HepG2 (cell line): ENCODE measurements around the gene NME4. TPM values are rescaled to one million over a fixed set of nuclear protein-coding genes. Genes with fewer than 3 reads are reported as not detected.
A peak's percentile ranks its signal among the peaks of the same experiment; 100 is the strongest.

Experiments used
- ASH2L ChIP-seq: fragments of 300-600, 200-600 bp; sonication (generic); IDR thresholded peaks from 2 replicates; pipeline ENCODE4 v1.7.0; 2017; ENCODE audit warnings: low read depth, mild to moderate bottlenecking, moderate library complexity, mixed read lengths, low read length; ENCODE audit not compliant: insufficient read length
- ERF ChIP-seq: IDR thresholded peaks from 2 replicates; pipeline ENCODE4 v1.6.1; 2018; ENCODE audit warnings: missing biosample characterization, missing genetic modification reagents
- KLF13 ChIP-seq: sonication (generic); formaldehyde crosslinking; IDR thresholded peaks from 2 replicates; pipeline ENCODE4 v1.4.0; 2020; ENCODE audit warnings: mild to moderate bottlenecking, missing genetic modification reagents
- RAD21 ChIP-seq: fragments of 450-650 bp; formaldehyde crosslinking; IDR thresholded peaks from 2 replicates; pipeline ENCODE4 v1.5.0; 2020; ENCODE audit warnings: mild to moderate bottlenecking
- SOX5 ChIP-seq: IDR thresholded peaks from 2 replicates; pipeline ENCODE4 v1.6.1; 2016; ENCODE audit warnings: borderline replicate concordance
- SP1 ChIP-seq, 2 experiments: fragments of 450-650 bp in 1 of 2; sonication (generic) in 1 of 2; formaldehyde crosslinking in 1 of 2; IDR thresholded peaks; 2 replicates each; pipeline versions ENCODE4 v1.4.0 to v1.6.1; 2016 to 2020; ENCODE audit warnings: missing genetic modification reagents in 1 of 2
- SRY ChIP-seq: sonication (generic); formaldehyde crosslinking; IDR thresholded peaks from 2 replicates; pipeline ENCODE4 v1.8.0; 2022; ENCODE audit warnings: mild to moderate bottlenecking, missing genetic modification reagents
- TCF7 ChIP-seq: sonication (generic); IDR thresholded peaks from 2 replicates; pipeline ENCODE4 v1.6.1; 2016; ENCODE audit warnings: antibody characterized with exemption, low read depth
- TOE1 ChIP-seq: sonication (generic); formaldehyde crosslinking; IDR thresholded peaks from 2 replicates; pipeline ENCODE4 v1.4.0; 2020; ENCODE audit warnings: mild to moderate bottlenecking, missing genetic modification reagents
- ZFP62 ChIP-seq: sonication (generic); formaldehyde crosslinking; IDR thresholded peaks from 2 replicates; pipeline ENCODE4 v1.4.0; 2020; ENCODE audit warnings: missing genetic modification reagents
- ZNF143 ChIP-seq: sonication (generic); formaldehyde crosslinking; IDR thresholded peaks from 2 replicates; pipeline ENCODE4 v1.4.0; 2020; ENCODE audit warnings: missing genetic modification reagents
- ZNF572 ChIP-seq: sonication (generic); formaldehyde crosslinking; IDR thresholded peaks from 2 replicates; pipeline ENCODE4 v1.5.1; 2020; ENCODE audit warnings: mild to moderate bottlenecking, missing genetic modification reagents
- polyA plus RNA-seq, 8 experiments: library from polyadenylated mRNA; depleted of rRNA in 3 of 8; stranded (reverse) in 7 of 8; unstranded in 1 of 8; fragments of >200 nt; fragmentation: Illumina TruSeq in 4 of 8; extraction: Trizol in 4 of 8; gene quantifications; 2 replicates each; pipeline versions ENCODE4 v1.2.1 to v1.2.3, GENCODE V29; 2011 to 2016; ENCODE audit warnings: low read depth in 4 of 8, missing spikeins in 1 of 8, mixed read lengths in 1 of 8; ENCODE audit not compliant: insufficient read depth in 1 of 8
- total RNA-seq, 5 experiments: library from RNA; depleted of rRNA; stranded (reverse); fragments of >200 nt; fragmentation: Illumina TruSeq; extraction: Trizol; gene quantifications; 2 replicates each; pipeline ENCODE4 v1.2.3, GENCODE V29; 2016; ENCODE audit warnings: low read depth in 1 of 5
- TF ChIP-seq, protein P1 (sequence below): sonication (generic); formaldehyde crosslinking; IDR thresholded peaks from 2 replicates; pipeline ENCODE4 v1.5.1; 2020; ENCODE audit warnings: missing genetic modification reagents, mild to moderate bottlenecking, borderline replicate concordance
- TF ChIP-seq, protein P2 (sequence below): sonication (generic); formaldehyde crosslinking; IDR thresholded peaks from 2 replicates; pipeline ENCODE4 v1.5.1; 2020; ENCODE audit warnings: missing genetic modification reagents, mild to moderate bottlenecking, borderline replicate concordance
- TF ChIP-seq, protein P3 (sequence below): fragments of 450-650 bp; IDR thresholded peaks from 2 replicates; pipeline ENCODE4 v1.6.1; 2017; ENCODE audit warnings: mild to moderate bottlenecking
- TF ChIP-seq, protein P4 (sequence below): IDR thresholded peaks from 2 replicates; pipeline ENCODE4 v1.6.1; 2016; ENCODE audit warnings: control low read depth
- TF ChIP-seq, protein P5 (sequence below), 2 experiments: sonication (generic) in 1 of 2; formaldehyde crosslinking in 1 of 2; IDR thresholded peaks; 2 replicates each; pipeline versions ENCODE4 v1.4.0 to v1.6.1; 2018 to 2020; ENCODE audit warnings: missing genetic modification reagents in 2 of 2, borderline replicate concordance in 1 of 2, low read depth in 1 of 2, mild to moderate bottlenecking in 1 of 2, missing biosample characterization in 1 of 2
- TF ChIP-seq, protein P6 (sequence below): sonication (generic); formaldehyde crosslinking; IDR thresholded peaks from 2 replicates; pipeline ENCODE4 v1.5.0; 2020; ENCODE audit warnings: missing genetic modification reagents, mild to moderate bottlenecking, borderline replicate concordance

NME4 gene
- total and polyA plus RNA-seq, 2 of the 13 experiments (the other 11 are each of a cell fraction or from before 2014, with no cell fraction given) = 121 to 263 TPM

DNA sequence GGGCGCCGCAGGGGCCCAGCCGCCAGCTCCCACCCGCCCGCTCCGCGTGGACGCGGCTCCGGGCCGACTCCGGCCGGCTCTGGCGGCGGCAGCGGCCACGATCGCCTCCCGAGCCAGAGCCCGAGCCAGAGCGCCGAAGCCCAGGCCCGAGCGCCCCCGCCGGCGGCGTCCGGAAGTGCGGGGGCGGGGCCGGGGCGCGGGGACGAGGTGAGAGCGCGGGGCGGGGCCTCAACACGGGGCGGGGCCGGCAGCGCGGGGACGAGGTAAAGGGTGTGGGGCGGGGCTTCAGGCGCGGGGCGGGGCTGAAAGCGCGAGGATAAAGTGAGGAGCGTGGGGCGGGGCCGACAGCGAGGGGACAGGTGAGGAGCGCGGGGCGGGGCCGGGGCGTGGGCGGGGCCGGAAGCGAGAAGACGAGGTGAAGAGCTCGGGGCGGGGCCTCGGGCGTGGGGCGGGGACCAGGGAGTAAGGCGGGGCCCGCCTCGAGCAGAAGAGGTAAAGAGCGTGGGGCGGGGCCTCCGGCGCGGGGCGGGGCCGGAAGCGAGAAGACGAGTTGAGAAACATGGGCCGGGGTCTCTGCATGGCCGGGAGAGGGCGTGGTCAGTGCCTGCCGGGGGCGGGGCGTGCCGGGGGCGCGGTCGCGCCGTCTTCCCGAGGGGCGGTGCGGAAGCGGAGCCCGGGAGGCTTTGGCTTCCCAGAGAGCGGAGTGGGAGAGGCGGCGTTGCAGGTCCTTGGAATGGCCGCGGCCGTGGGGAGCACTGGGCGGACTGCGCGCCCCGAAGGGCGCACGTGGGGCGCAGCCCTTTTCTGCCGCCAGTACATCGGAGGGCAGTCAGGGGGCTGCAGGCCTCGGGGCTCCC, 44.2 kb upstream of the NME4 start, which contains the start of gene AXIN1 (continued):
- 0 out of 2 replicates have a peak, but pooled peaks have one; percentile 30 for TF ChIP-seq SP1 (IDR thresholded peaks at IDR 0.05)
- peak; percentile 81 for TF ChIP-seq SP1 (CRISPR knock-in tag; IDR thresholded peaks at IDR 0.05)
- TF ChIP-seq ZNF143 = 0 out of 2 replicates have a peak, but pooled peaks have one; percentile 17
- TF ChIP-seq SRY (CRISPR knock-in tag) = 0 out of 2 replicates have a peak, but pooled peaks have one; percentile 79
- TF ChIP-seq, protein P1, sequence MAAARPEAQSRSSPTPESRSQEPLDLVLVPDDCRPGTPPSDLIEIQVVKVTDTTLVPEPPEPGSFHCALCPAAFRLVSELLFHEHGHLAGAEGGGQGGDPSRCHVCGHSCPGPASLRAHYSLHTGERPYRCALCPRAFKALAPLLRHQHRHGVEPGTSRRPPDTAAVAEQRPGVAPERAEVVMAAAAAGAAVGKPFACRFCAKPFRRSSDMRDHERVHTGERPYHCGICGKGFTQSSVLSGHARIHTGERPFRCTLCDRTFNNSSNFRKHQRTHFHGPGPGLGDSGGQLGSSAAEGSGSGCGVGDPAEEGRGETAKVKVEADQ (CRISPR knock-in tag) = no peak; the same call in 1 of the 2 replicates
- TF ChIP-seq, protein P2, sequence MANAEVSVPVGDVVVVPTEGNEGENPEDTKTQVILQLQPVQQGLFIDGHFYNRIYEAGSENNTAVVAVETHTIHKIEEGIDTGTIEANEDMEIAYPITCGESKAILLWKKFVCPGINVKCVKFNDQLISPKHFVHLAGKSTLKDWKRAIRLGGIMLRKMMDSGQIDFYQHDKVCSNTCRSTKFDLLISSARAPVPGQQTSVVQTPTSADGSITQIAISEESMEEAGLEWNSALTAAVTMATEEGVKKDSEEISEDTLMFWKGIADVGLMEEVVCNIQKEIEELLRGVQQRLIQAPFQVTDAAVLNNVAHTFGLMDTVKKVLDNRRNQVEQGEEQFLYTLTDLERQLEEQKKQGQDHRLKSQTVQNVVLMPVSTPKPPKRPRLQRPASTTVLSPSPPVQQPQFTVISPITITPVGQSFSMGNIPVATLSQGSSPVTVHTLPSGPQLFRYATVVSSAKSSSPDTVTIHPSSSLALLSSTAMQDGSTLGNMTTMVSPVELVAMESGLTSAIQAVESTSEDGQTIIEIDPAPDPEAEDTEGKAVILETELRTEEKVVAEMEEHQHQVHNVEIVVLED = no peak
- TF ChIP-seq, protein P3, sequence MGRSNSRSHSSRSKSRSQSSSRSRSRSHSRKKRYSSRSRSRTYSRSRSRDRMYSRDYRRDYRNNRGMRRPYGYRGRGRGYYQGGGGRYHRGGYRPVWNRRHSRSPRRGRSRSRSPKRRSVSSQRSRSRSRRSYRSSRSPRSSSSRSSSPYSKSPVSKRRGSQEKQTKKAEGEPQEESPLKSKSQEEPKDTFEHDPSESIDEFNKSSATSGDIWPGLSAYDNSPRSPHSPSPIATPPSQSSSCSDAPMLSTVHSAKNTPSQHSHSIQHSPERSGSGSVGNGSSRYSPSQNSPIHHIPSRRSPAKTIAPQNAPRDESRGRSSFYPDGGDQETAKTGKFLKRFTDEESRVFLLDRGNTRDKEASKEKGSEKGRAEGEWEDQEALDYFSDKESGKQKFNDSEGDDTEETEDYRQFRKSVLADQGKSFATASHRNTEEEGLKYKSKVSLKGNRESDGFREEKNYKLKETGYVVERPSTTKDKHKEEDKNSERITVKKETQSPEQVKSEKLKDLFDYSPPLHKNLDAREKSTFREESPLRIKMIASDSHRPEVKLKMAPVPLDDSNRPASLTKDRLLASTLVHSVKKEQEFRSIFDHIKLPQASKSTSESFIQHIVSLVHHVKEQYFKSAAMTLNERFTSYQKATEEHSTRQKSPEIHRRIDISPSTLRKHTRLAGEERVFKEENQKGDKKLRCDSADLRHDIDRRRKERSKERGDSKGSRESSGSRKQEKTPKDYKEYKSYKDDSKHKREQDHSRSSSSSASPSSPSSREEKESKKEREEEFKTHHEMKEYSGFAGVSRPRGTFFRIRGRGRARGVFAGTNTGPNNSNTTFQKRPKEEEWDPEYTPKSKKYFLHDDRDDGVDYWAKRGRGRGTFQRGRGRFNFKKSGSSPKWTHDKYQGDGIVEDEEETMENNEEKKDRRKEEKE = no peak
- TF ChIP-seq ERF (CRISPR knock-in tag) = peak; percentile 80
- TF ChIP-seq, protein P4, sequence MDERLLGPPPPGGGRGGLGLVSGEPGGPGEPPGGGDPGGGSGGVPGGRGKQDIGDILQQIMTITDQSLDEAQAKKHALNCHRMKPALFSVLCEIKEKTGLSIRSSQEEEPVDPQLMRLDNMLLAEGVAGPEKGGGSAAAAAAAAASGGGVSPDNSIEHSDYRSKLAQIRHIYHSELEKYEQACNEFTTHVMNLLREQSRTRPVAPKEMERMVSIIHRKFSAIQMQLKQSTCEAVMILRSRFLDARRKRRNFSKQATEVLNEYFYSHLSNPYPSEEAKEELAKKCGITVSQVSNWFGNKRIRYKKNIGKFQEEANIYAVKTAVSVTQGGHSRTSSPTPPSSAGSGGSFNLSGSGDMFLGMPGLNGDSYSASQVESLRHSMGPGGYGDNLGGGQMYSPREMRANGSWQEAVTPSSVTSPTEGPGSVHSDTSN = no peak
- TF ChIP-seq KLF13 = no peak
- TF ChIP-seq RAD21 (CRISPR knock-in tag) = peak; percentile 58
- TF ChIP-seq TOE1 = no peak
- TF ChIP-seq, protein P5, sequence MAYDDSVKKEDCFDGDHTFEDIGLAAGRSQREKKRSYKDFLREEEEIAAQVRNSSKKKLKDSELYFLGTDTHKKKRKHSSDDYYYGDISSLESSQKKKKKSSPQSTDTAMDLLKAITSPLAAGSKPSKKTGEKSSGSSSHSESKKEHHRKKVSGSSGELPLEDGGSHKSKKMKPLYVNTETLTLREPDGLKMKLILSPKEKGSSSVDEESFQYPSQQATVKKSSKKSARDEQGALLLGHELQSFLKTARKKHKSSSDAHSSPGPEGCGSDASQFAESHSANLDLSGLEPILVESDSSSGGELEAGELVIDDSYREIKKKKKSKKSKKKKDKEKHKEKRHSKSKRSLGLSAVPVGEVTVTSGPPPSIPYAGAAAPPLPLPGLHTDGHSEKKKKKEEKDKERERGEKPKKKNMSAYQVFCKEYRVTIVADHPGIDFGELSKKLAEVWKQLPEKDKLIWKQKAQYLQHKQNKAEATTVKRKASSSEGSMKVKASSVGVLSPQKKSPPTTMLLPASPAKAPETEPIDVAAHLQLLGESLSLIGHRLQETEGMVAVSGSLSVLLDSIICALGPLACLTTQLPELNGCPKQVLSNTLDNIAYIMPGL (CRISPR knock-in tag; IDR thresholded peaks at IDR 0.05; ENCODE audit: borderline replicate concordance in 1 of 2, low read depth in 1 of 2) = peak; percentile 31 to 55
- TF ChIP-seq, protein P6, sequence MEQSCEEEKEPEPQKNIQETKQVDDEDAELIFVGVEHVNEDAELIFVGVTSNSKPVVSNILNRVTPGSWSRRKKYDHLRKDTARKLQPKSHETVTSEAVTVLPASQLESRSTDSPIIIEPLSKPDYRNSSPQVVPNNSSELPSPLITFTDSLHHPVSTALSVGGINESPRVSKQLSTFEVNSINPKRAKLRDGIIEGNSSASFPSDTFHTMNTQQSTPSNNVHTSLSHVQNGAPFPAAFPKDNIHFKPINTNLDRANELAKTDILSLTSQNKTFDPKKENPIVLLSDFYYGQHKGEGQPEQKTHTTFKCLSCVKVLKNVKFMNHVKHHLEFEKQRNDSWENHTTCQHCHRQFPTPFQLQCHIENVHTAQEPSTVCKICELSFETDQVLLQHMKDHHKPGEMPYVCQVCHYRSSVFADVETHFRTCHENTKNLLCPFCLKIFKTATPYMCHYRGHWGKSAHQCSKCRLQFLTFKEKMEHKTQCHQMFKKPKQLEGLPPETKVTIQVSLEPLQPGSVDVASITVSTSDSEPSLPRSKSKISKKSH (CRISPR knock-in tag) = no peak
- TF ChIP-seq ASH2L = no peak
- TF ChIP-seq SOX5 (CRISPR knock-in tag) = peak; percentile 24; the same call in 1 of the 2 replicates
- TF ChIP-seq TCF7 = no peak
- no peak for TF ChIP-seq ZNF572 (CRISPR knock-in tag)
- no peak for TF ChIP-seq ZFP62 (CRISPR knock-in tag)
